IMR-90 (cell line): ENCODE results near the gene TIGAR. TPM values are rescaled to one million over a fixed set of nuclear protein-coding genes. Genes with fewer than 3 reads are reported as not detected.

Experiments
- ATAC-seq: fragments of 200-7000 bp; cut with Tn5 transposase; 2 replicates; pipeline ENCODE4 v1.9.1; 2020; ENCODE audit warnings: low read depth, mild to moderate bottlenecking, moderate library complexity
- BruUV-seq: library from RNA; stranded (reverse); fragments of 400-500 nt; replicated peaks from 2 replicates; lab custom pipeline; 2021; lab: Mats Ljungman, UMichigan
- CTCF ChIA-PET: fragments of 300-600 bp; formaldehyde crosslinking; extraction: SDS; loops from one replicate; lab custom pipeline; 2021; ENCODE audit warnings: antibody characterized with exemption; lab: Yijun Ruan, JAX
- POLR2A ChIA-PET: fragments of 300-600 bp; sonication (Branson Sonifier 250); formaldehyde crosslinking; loops from one replicate; lab custom pipeline; 2022; ENCODE audit warnings: antibody characterized with exemption; ENCODE audit not compliant: unreplicated experiment; lab: Charles Lee
- DNase-seq: peaks from one replicate; pipeline ENCODE4 v3.0.0; 2013
- H2AFZ ChIP-seq: replicated peaks from 2 replicates; pipeline ENCODE3; 2013; ENCODE audit warnings: low read length, mild to moderate bottlenecking; ENCODE audit not compliant: poor library complexity
- H2AK5ac ChIP-seq: 2 replicates; pipeline ENCODE4 v1.6.1; 2013; ENCODE audit warnings: low read depth, low read length, inconsistent platforms
- H2AK9ac ChIP-seq: replicated peaks from 2 replicates; pipeline ENCODE3; 2013; ENCODE audit warnings: mild to moderate bottlenecking, low read depth, low read length, moderate library complexity; ENCODE audit not compliant: poor library complexity
- H2BK120ac ChIP-seq: 2 replicates; pipeline ENCODE4 v1.6.1; 2013; ENCODE audit warnings: low read depth, low read length, inconsistent platforms
- H2BK15ac ChIP-seq: 3 replicates; pipeline ENCODE4 v1.6.1; 2013; ENCODE audit warnings: low read depth, low read length, inconsistent platforms
- H2BK20ac ChIP-seq: 2 replicates; pipeline ENCODE4 v1.6.1; 2013; ENCODE audit warnings: low read depth, mild to moderate bottlenecking, inconsistent platforms, low read length, moderate library complexity
- H2BK5ac ChIP-seq: 2 replicates; pipeline ENCODE4 v1.6.1; 2013; ENCODE audit warnings: mild to moderate bottlenecking, low read depth, low read length, inconsistent platforms; ENCODE audit not compliant: poor library complexity, severe bottlenecking
- H3K14ac ChIP-seq: replicated peaks from 2 replicates; pipeline ENCODE4 v1.6.1; 2013; ENCODE audit warnings: low read depth, low read length, inconsistent platforms
- H3K18ac ChIP-seq: 2 replicates; pipeline ENCODE4 v1.6.1; 2013; ENCODE audit warnings: low read depth, low read length, control low read depth
- H3K23ac ChIP-seq: 2 replicates; pipeline ENCODE4 v1.6.1; 2013; ENCODE audit warnings: low read depth, low read length, inconsistent platforms
- H3K27ac ChIP-seq: 2 replicates; pipeline ENCODE4 v1.5.1; 2013; ENCODE audit warnings: mild to moderate bottlenecking, control low read depth, low read length; ENCODE audit not compliant: insufficient read depth
- H3K27me3 ChIP-seq: 2 replicates; pipeline ENCODE4 v1.6.1; 2013; ENCODE audit warnings: low read length; ENCODE audit not compliant: control insufficient read depth, insufficient read depth
- H3K36me3 ChIP-seq: 2 replicates; pipeline ENCODE4 v1.6.1; 2013; ENCODE audit warnings: low read length, mixed read lengths; ENCODE audit not compliant: control insufficient read depth, insufficient read depth
- H3K4ac ChIP-seq: 2 replicates; pipeline ENCODE4 v1.6.1; 2013; ENCODE audit warnings: low read depth, low read length, inconsistent platforms
- H3K4me1 ChIP-seq: 2 replicates; pipeline ENCODE4 v1.6.1; 2013; ENCODE audit warnings: low read length, mixed read lengths; ENCODE audit not compliant: control insufficient read depth, insufficient read depth
- H3K4me2 ChIP-seq: 2 replicates; pipeline ENCODE4 v1.6.1; 2013; ENCODE audit warnings: low read depth, mild to moderate bottlenecking, control low read depth, low read length, moderate library complexity
- H3K4me3 ChIP-seq: 2 replicates; pipeline ENCODE4 v1.5.1; 2013; ENCODE audit warnings: low read depth, mild to moderate bottlenecking, control low read depth, low read length, moderate library complexity; ENCODE audit not compliant: insufficient read depth
- H3K56ac ChIP-seq: 2 replicates; pipeline ENCODE4 v1.6.1; 2013; ENCODE audit warnings: low read length, inconsistent platforms; ENCODE audit not compliant: insufficient read depth; ENCODE audit errors: extremely low read depth
- H3K79me1 ChIP-seq, 2 experiments: 2 replicates each; pipeline ENCODE4 v1.6.1; 2013; ENCODE audit warnings: low read length in 2 of 2, inconsistent platforms in 1 of 2, low read depth in 1 of 2
- H3K9ac ChIP-seq: 2 replicates; pipeline ENCODE4 v1.6.1; 2013; ENCODE audit warnings: low read depth, low read length, control low read depth
- H3K9me1 ChIP-seq: 2 replicates; pipeline ENCODE4 v1.6.1; 2013; ENCODE audit warnings: low read length, inconsistent platforms; ENCODE audit not compliant: insufficient read depth
- H3K9me3 ChIP-seq: 2 replicates; pipeline ENCODE4 v1.6.1; 2013; ENCODE audit warnings: low read length; ENCODE audit not compliant: control insufficient read depth, insufficient read depth
- H4K20me1 ChIP-seq: 2 replicates; pipeline ENCODE4 v1.6.1; 2013; ENCODE audit warnings: low read length, inconsistent platforms; ENCODE audit not compliant: insufficient read depth
- H4K5ac ChIP-seq: 2 replicates; pipeline ENCODE4 v1.6.1; 2013; ENCODE audit warnings: mild to moderate bottlenecking, low read depth, low read length, control low read depth
- H4K8ac ChIP-seq, 2 experiments: 2 replicates each; pipeline ENCODE4 v1.6.1; 2013; ENCODE audit warnings: low read depth in 2 of 2, low read length in 2 of 2, control low read depth in 1 of 2, inconsistent platforms in 1 of 2
- H4K91ac ChIP-seq: 2 replicates; pipeline ENCODE4 v1.6.1; 2013; ENCODE audit warnings: low read depth, low read length, inconsistent platforms; ENCODE audit not compliant: insufficient read depth
- ELK1 ChIP-seq: fragments of 150-350 bp; IDR thresholded peaks from 2 replicates; pipeline ENCODE4 v1.6.1; 2016; ENCODE audit warnings: low read depth, mild to moderate bottlenecking, low read length, moderate library complexity, borderline replicate concordance
- MAFK ChIP-seq: IDR thresholded peaks from 2 replicates; pipeline ENCODE4 v1.6.1; 2012; ENCODE audit warnings: low read depth, low read length, improper control_type of control experiment
- RCOR1 ChIP-seq: IDR thresholded peaks from 2 replicates; pipeline ENCODE4 v1.6.1; 2012; ENCODE audit warnings: mild to moderate bottlenecking, low read length, improper control_type of control experiment; ENCODE audit not compliant: insufficient replicate concordance
- WGBS, 2 experiments: methylation state at CpG; one replicate each; pipeline versions ENCODE4 v1.1.5 to v1.1.7; 2013; ENCODE audit warnings: missing lambda C conversion rate in 2 of 2; ENCODE audit not compliant: insufficient read length in 1 of 2; ENCODE audit errors: extremely low coverage in 2 of 2; 5-methylcytosine and 5-hydroxymethylcytosine counted together
- dilution Hi-C: fragments of 300-500 bp; cut with HindIII; formaldehyde crosslinking; loops from one replicate; pipeline ENCODE4 v1.14.3; 2018; ENCODE audit warnings: low sequenced_read_pairs; ENCODE audit not compliant: unreplicated experiment
- in situ Hi-C: fragments of 300-500 bp; cut with MboI; formaldehyde crosslinking; loops from 3 replicates; pipeline ENCODE4 v1.14.3; 2019; ENCODE audit warnings: low sequenced_read_pairs, inconsistent platforms, mixed read lengths
- intact Hi-C: fragments of 100-400 bp; cut with micrococcal nuclease; formaldehyde crosslinking; loops from 2 replicates; pipeline ENCODE4 v1.10.0; 2022
- polyA plus RNA-seq, 3 experiments: library from polyadenylated mRNA; depleted of rRNA; stranded (reverse); fragments of >200 nt; gene quantifications; 2 replicates each; pipeline ENCODE4 v1.2.3, GENCODE V29; 2012; ENCODE audit warnings: low replicate concordance in 1 of 3
- total RNA-seq: library from RNA; depleted of rRNA; stranded (reverse); fragments of >200 nt; gene quantifications from 2 replicates; pipeline ENCODE4 v1.2.3, GENCODE V29; 2012; rRNA removed

Gene TIGAR
- total and polyA plus RNA-seq, 2 of the 4 experiments (the other 2 are of a cell fraction): 7.3 to 13.7 TPM

GRCh38 chr12:4402996-4403395 is 82.0 kb downstream of the TIGAR start:
- in situ Hi-C loops: no loop called here
- Histone ChIP-seq H4K91ac (no peak overlapping the region), H3K14ac (no peak overlapping the region), H3K4ac (no peak overlapping the region), H4K8ac (no peak overlapping the region), H3K4me3 (no peak overlapping the region), H2AFZ (no peak overlapping the region), H3K4me1 (no peaks in the 10 kb centered on the region), H3K23ac (no peak overlapping the region), H3K9ac (no peak overlapping the region), H3K4me2 (no peak overlapping the region), H3K18ac (no peak overlapping the region), H4K5ac (no peak overlapping the region), H2AK5ac (no peak overlapping the region), H2BK5ac (no peak overlapping the region), H3K79me1 (no peaks in the 10 kb centered on the region), H2BK20ac (no peak overlapping the region), H3K56ac (no peak overlapping the region), H2BK15ac (no peak overlapping the region), H3K36me3 (no peaks in the 10 kb centered on the region), H3K27me3 (peaks cover 6% of the 10 kb centered on the region), H2AK9ac (no peak overlapping the region), H3K9me3 (no peaks in the 10 kb centered on the region), H2BK120ac (no peak overlapping the region), H3K9me1 (no peaks in the 10 kb centered on the region), H4K20me1 (no peaks in the 10 kb centered on the region), H3K27ac (no peak overlapping the region)
- ChIA-PET CTCF (interaction anchor here (0.6 kb wide), 1 partner anchor 474 kb away, joined by 4 read pairs; no protein-coding TSS in a partner anchor), POLR2A (no interaction called here)
- BruUV-seq: no TSS peak
- ATAC-seq (no peak), DNase-seq (no peak)
- dilution Hi-C loops: no loop called here
- WGBS, 2 experiments: no CpG with 5 or more reads among the region's 4 CpGs
- intact Hi-C loops: no loop called here
- TF ChIP-seq ELK1 (no peak), RCOR1 (no peak), MAFK (no peak)

Other genes starting within 250 kb of the TIGAR start
- 2.3 and 2.8 TPM in 2 replicates for gene CCND2, start 47.5 kb upstream of the TIGAR start, total RNA-seq
- gene CCND2, start 47.5 kb upstream of the TIGAR start, polyA plus RNA-seq (2012; rRNA removed): 0.73 and 1.1 TPM in 2 replicates
- not detected in 2 replicates for gene FGF23, start 58.5 kb downstream of the TIGAR start, total RNA-seq
- gene FGF23, start 58.5 kb downstream of the TIGAR start, polyA plus RNA-seq (2012; rRNA removed): not detected in 2 replicates
- gene FGF6, start 124.6 kb downstream of the TIGAR start, total RNA-seq: not detected in 2 replicates
- not detected in 2 replicates for gene FGF6, start 124.6 kb downstream of the TIGAR start, polyA plus RNA-seq (2012; rRNA removed)
- 6.5 and 15.3 TPM in 2 replicates for gene RAD51AP1, start 217.7 kb downstream of the TIGAR start, total RNA-seq
- gene RAD51AP1, start 217.7 kb downstream of the TIGAR start, polyA plus RNA-seq (2012; rRNA removed): 9.8 and 10.2 TPM in 2 replicates
- 40.5 and 44.6 TPM in 2 replicates for gene DYRK4, start 241.0 kb downstream of the TIGAR start, total RNA-seq
- 63.1 and 71.6 TPM in 2 replicates for gene DYRK4, start 241.0 kb downstream of the TIGAR start, polyA plus RNA-seq (2012; rRNA removed)